Measurements from ENCODE around the gene FARS2. TPM values are rescaled to one million over a fixed set of nuclear protein-coding genes. Genes with fewer than 3 reads are reported as not detected.

Gene FARS2
- total and polyA plus RNA-seq, 9 of the 15 experiments (the other 6 are each of a cell fraction or from before 2014, with no cell fraction given), result 16.5 to 62.2 (median 27.0) TPM

- no peak for DNase-seq (ENCODE audit: extremely low read depth in 1 of 4, low spot score in 3 of 4)
- CTCF ChIA-PET (ENCODE audit: low intra/inter-chr PET ratio), result no interaction called here
- Histone ChIP-seq H3K4me1 (replicated peaks in 1 of 2; ENCODE audit: control insufficient read depth in 2 of 2, insufficient read depth in 2 of 2, low read length in 2 of 2) (peaks cover 0 to 3% of the 10 kb centered on the region in 2 experiments; a peak in 1 of 5 replicates), H3K9me1 (ENCODE audit: control insufficient read depth, insufficient read depth, low read length) (no peaks in the 10 kb centered on the region), H3K36me3 (ENCODE audit: control insufficient read depth, insufficient read depth, low read length) (no peaks in the 10 kb centered on the region), H4K20me1 (replicated peaks; ENCODE audit: control insufficient read depth, insufficient read depth, low read length) (peaks cover 22% of the 10 kb centered on the region; the same call in 1 of the 2 replicates), H3K9ac (ENCODE audit: insufficient read depth in 1 of 2, low read depth in 2 of 2, low read length in 2 of 2) (no peak overlapping the region), H3K4me3 (no peak overlapping the region), H3K27me3 (ENCODE audit: control insufficient read depth in 2 of 2, insufficient read depth in 2 of 2, low read length in 2 of 2) (peaks cover 8 to 46% of the 10 kb centered on the region in 2 experiments), H3K27ac (ENCODE audit: extremely low read depth, low read depth, low read length) (no peak overlapping the region), H3K79me2 (ENCODE audit: control insufficient read depth, insufficient read depth, low read length) (no peaks in the 10 kb centered on the region), H3K4me2 (ENCODE audit: insufficient read depth, low read length) (no peak overlapping the region), H2AFZ (ENCODE audit: low read depth, low read length) (no peak overlapping the region), H3K9me3 (replicated peaks; ENCODE audit: control insufficient read depth, insufficient read depth, low read depth, low read length) (no peaks in the 10 kb centered on the region)
- POLR2A ChIA-PET, result no interaction called here
- WGBS (ENCODE audit: insufficient coverage, low coverage, missing lambda C conversion rate), result 25% methylated on average over 21 of the region's 21 CpGs
- FAIRE-seq, result no peak
- intact Hi-C loops (cut with micrococcal nuclease) (no loop called here), in situ Hi-C loops (cut with MboI) (no loop called here)
- TF ChIP-seq ZFPM2 (CRISPR knock-in tag; IDR thresholded peaks at IDR 0.05) (no peak), ZNF830 (CRISPR knock-in tag; IDR thresholded peaks at IDR 0.05) (no peak), PURB (CRISPR knock-in tag; IDR thresholded peaks at IDR 0.05; ENCODE audit: low read depth) (no peak), ARID3B (CRISPR knock-in tag; IDR thresholded peaks at IDR 0.05; ENCODE audit: borderline replicate concordance) (no peak), ZNF75A (CRISPR knock-in tag; IDR thresholded peaks at IDR 0.05) (no peak), ZNF696 (CRISPR knock-in tag; conservative IDR thresholded peaks at IDR 0.05) (no peak)
- ATAC-seq, result peak; percentile 52
- no TSS peak for BruUV-seq (replicated peaks)
These were observed 462.8 kb downstream of the FARS2 start for GRCh38 chr6:5723841-5724691.
